ENCODE results near the gene BEX3.
A peak's percentile ranks its signal among the peaks of the same experiment; 100 is the strongest.
"Not testable (repeated sequence)": the region's sequence is repeated elsewhere in the genome, so short reads cannot be mapped to it uniquely, and the experiment has no call there.

GRCh38 chrX:103385283-103385830 lies 9.0 kb downstream of the BEX3 start:
- TF ChIP-seq CTCF, POLR2A (IDR thresholded peaks at IDR 0.05): not testable (repeated sequence)
- TF ChIP-seq EP300 (IDR thresholded peaks at IDR 0.05), result peak in 1 of 2 donors; percentile 50
